Endothelial cell of umbilical vein (primary cell): ENCODE data around the gene CPNE9.
A peak's percentile ranks its signal among the peaks of the same experiment; 100 is the strongest.

ENCODE experiments used
- POLR2AphosphoS5 ChIP-seq: IDR thresholded peaks from 2 replicates; pipeline ENCODE4 v1.6.1; 2012; ENCODE audit warnings: low read depth, mild to moderate bottlenecking, control low read depth, low read length, moderate library complexity; ENCODE audit not compliant: insufficient read depth
- TF ChIP-seq, protein P1 (sequence below), 2 donors: IDR thresholded peaks; 1 replicate in 1 of 2; 2 replicates in 1 of 2; pipeline ENCODE4 v1.5.1; 2011; ENCODE audit warnings: low read length in 2 of 2, mild to moderate bottlenecking in 2 of 2, moderate library complexity in 2 of 2, control low read depth in 1 of 2, inconsistent platforms in 1 of 2, low read depth in 1 of 2; ENCODE audit not compliant: insufficient read depth in 1 of 2; ENCODE audit errors: extremely low read depth in 1 of 2
- TF ChIP-seq, protein P2 (sequence below): IDR thresholded peaks from 2 replicates; pipeline ENCODE4 v1.6.1; 2011; ENCODE audit not compliant: insufficient read depth, insufficient read length

DNA sequence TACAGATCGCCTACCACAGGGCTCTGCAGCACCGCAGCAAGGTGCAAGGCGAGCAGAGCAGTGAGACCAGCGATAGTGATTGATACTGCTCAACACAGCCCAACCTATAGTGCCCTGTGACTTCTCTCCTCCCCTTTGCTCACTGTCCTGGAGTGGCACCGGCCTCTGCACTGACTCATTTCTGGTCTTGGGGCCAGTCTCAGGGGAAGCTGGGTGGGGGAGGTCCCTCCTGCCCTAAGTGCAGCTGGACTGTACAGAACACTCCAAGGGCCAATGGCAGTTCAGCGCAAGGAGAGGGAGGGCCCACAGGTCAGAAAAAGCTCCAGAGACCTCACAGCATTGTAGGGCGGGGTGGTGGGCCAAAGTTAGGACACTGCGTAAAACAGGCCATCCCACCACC is 43.6 kb downstream of the CPNE9 start:
- TF ChIP-seq, protein P1, sequence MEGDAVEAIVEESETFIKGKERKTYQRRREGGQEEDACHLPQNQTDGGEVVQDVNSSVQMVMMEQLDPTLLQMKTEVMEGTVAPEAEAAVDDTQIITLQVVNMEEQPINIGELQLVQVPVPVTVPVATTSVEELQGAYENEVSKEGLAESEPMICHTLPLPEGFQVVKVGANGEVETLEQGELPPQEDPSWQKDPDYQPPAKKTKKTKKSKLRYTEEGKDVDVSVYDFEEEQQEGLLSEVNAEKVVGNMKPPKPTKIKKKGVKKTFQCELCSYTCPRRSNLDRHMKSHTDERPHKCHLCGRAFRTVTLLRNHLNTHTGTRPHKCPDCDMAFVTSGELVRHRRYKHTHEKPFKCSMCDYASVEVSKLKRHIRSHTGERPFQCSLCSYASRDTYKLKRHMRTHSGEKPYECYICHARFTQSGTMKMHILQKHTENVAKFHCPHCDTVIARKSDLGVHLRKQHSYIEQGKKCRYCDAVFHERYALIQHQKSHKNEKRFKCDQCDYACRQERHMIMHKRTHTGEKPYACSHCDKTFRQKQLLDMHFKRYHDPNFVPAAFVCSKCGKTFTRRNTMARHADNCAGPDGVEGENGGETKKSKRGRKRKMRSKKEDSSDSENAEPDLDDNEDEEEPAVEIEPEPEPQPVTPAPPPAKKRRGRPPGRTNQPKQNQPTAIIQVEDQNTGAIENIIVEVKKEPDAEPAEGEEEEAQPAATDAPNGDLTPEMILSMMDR (IDR thresholded peaks at IDR 0.05; ENCODE audit: extremely low read depth in 1 of 2, insufficient read depth in 1 of 2, low read depth in 1 of 2, low read length in 2 of 2): no peak
- peak; percentile 23 for TF ChIP-seq POLR2AphosphoS5
- TF ChIP-seq, protein P2, sequence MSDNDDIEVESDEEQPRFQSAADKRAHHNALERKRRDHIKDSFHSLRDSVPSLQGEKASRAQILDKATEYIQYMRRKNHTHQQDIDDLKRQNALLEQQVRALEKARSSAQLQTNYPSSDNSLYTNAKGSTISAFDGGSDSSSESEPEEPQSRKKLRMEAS: no peak
